Ishikawa (cell line): ENCODE results near the gene MYH6.

Experiments
- CEBPB ChIP-seq: IDR thresholded peaks from 2 replicates; pipeline ENCODE4 v1.6.1; 2012
- CREB1 ChIP-seq: IDR thresholded peaks from 2 replicates; pipeline ENCODE4 v1.6.1; 2012; ENCODE audit warnings: low read depth
- EGR1 ChIP-seq: IDR thresholded peaks from 2 replicates; pipeline ENCODE4 v1.6.1; 2012
- EP300 ChIP-seq: IDR thresholded peaks from 2 replicates; pipeline ENCODE4 v1.6.1; 2012; ENCODE audit warnings: borderline replicate concordance
- FOXM1 ChIP-seq: IDR thresholded peaks from 2 replicates; pipeline ENCODE4 v1.6.1; 2012; ENCODE audit warnings: low read depth, borderline replicate concordance
- MAX ChIP-seq: IDR thresholded peaks from 2 replicates; pipeline ENCODE4 v1.6.1; 2012
- NFIC ChIP-seq: IDR thresholded peaks from 2 replicates; pipeline ENCODE4 v1.6.1; 2012
- RAD21 ChIP-seq: IDR thresholded peaks from 2 replicates; pipeline ENCODE4 v1.6.1; 2012; ENCODE audit warnings: low read depth
- REST ChIP-seq: IDR thresholded peaks from 2 replicates; pipeline ENCODE4 v1.6.1; 2012; ENCODE audit warnings: low read depth, mild to moderate bottlenecking
- TAF1 ChIP-seq: IDR thresholded peaks from 2 replicates; pipeline ENCODE4 v1.6.1; 2012; ENCODE audit warnings: low read depth, mild to moderate bottlenecking
- TCF12 ChIP-seq: IDR thresholded peaks from 2 replicates; pipeline ENCODE4 v1.6.1; 2012; ENCODE audit warnings: low read depth
- TEAD4 ChIP-seq: IDR thresholded peaks from 2 replicates; pipeline ENCODE4 v1.6.1; 2012
- USF1 ChIP-seq: IDR thresholded peaks from 2 replicates; pipeline ENCODE4 v1.6.1; 2012
- YY1 ChIP-seq: IDR thresholded peaks from 2 replicates; pipeline ENCODE4 v1.6.1; 2012; ENCODE audit warnings: low read depth
- ZBTB7A ChIP-seq: IDR thresholded peaks from 2 replicates; pipeline ENCODE4 v1.6.1; 2012; ENCODE audit warnings: low read depth

Gene MYH6

GRCh38 chr14:23364164-23365035, 43.7 kb downstream of the MYH6 start:
- no peak for TF ChIP-seq NFIC
- TF ChIP-seq REST: no peak
- no peak for TF ChIP-seq FOXM1
- TF ChIP-seq YY1: no peak

GRCh38 chr14:23362200-23362599, 45.9 kb downstream of the MYH6 start:
- TF ChIP-seq TAF1 (no peak), EP300 (no peak), USF1 (no peak), TEAD4 (no peak), NFIC (no peak), REST (no peak), CREB1 (no peak), FOXM1 (no peak), YY1 (no peak), ZBTB7A (no peak), EGR1 (no peak), RAD21 (no peak), CEBPB (no peak), TCF12 (no peak)

GRCh38 chr14:23361763-23362162, 46.3 kb downstream of the MYH6 start:
- TF ChIP-seq YY1 (no peak), NFIC (no peak), EP300 (no peak), MAX (no peak), TAF1 (no peak), ZBTB7A (no peak), RAD21 (no peak), TEAD4 (no peak), TCF12 (no peak), FOXM1 (no peak), CEBPB (no peak), REST (no peak), USF1 (no peak), CREB1 (no peak), EGR1 (no peak)

GRCh38 chr14:23361320-23361719, 46.8 kb downstream of the MYH6 start:
- TF ChIP-seq FOXM1: no peak
- TF ChIP-seq EGR1: no peak
- TF ChIP-seq TEAD4: no peak
- no peak for TF ChIP-seq RAD21
- no peak for TF ChIP-seq CEBPB
- no peak for TF ChIP-seq YY1
- no peak for TF ChIP-seq ZBTB7A
- no peak for TF ChIP-seq USF1
- TF ChIP-seq REST: no peak
- TF ChIP-seq EP300: no peak
- no peak for TF ChIP-seq MAX
- no peak for TF ChIP-seq TCF12
- no peak for TF ChIP-seq TAF1
- TF ChIP-seq NFIC: no peak
- no peak for TF ChIP-seq CREB1
